GM19035 (cell line): ENCODE measurements around the gene MAN1C1.
"Not testable (repeated sequence)": the region's sequence is repeated elsewhere in the genome, so short reads cannot be mapped to it uniquely, and the experiment has no call there.

Source experiments
- ATAC-seq: cut with Tn5 transposase; IDR thresholded peaks from one replicate; pipeline ENCODE4 v1.9.1; 2021; ENCODE audit not compliant: unreplicated experiment

The MAN1C1 gene

DNA sequence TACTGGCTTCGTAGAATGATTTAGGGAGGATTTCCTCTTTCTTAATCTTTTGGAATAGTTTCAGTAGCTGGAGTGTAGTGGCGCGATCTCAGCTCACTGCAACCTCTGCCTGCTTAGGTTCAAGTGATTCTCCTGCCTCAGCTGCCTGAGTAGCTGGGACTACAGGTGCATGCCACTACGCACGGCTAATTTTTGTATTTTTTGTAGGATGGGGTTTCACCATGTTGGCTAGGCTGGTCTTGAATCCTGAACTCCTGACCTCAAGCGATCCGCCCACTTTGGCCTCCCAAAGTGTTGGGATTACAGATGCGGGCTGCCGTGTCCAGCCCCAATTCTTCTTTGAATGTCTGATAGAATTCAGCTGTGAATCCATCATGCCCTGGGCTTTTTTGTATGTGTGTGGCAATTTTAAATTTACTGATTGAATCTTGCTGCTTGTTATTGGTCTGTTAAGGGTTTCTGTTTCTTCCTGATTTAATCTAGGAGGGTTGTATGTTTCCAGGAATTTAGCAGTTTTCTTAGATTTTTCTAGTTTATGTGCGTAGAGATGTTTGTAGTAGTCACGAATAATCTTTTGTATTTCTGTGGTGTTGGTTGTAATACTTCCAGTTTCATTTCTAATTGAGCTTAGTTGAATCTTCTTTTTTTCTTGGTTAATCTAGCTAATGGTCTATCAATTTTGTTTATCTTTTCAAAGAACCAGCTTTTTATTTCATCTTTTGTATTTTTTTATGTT, 15.3 kb downstream of the MAN1C1 start:
- ATAC-seq, result no peak

- ATAC-seq, result no peak
Measured at GRCh38 chr1:25634066-25634465, 17.5 kb downstream of the MAN1C1 start.

DNA sequence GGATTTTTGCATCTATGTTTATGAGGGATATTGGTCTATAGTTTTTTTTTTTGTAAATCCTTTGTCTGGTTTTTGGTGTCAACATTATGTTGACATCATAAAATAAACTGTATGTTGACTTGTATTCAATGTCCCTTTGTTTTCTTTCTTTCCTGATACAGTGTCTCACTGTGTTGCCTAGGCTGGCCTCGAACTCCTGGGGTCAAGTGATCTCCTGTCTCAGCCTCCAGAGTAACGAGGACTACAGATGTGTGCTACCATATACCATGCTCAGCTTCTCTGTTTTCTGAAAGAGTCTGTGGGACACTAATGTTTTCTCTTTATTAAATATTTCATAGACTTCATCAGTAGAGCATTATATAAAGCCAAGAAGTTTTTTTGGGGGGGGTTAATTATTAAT, 18.3 kb downstream of the MAN1C1 start:
- ATAC-seq, result no peak

GRCh38 chr1:25636141-25636540, 19.6 kb downstream of the MAN1C1 start:
- not testable (repeated sequence) for ATAC-seq

DNA sequence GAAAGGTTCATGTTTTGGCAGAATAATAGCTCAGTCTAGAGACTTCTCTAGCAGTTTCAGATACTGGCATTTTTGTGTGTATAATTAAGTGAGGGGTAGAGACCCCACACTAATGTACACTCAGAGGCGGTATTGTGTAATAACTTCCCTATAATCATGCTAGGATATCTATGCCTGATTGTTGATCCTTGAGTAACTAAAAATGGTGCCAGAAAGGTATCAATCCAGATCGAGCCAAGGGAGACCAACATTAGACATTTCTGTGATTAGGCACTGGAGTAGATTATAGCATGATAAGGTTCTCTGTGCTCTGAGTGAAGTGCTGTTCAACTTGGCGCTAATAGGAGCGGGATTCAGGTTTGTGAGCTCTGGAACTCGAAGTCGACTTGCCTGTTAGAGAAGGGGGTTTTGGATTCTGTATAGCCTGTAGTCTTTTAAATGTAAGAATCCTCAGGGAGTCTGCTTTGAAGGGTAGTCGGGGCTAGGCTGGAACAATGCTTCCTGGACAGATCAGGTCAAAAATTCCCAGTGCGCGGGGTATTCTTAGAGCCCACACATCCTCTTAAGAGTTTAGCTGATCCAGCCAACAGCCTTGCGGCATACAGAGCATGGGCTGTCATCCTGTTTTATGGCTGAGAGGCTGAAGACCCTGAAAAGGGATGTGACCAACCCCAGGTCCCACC, 24.2 kb downstream of the MAN1C1 start:
- ATAC-seq, result no peak

GRCh38 chr1:25641329-25641725, 24.7 kb downstream of the MAN1C1 start:
- no peak for ATAC-seq

GRCh38 chr1:25641931-25642573, 25.5 kb downstream of the MAN1C1 start:
- ATAC-seq, result no peak

DNA sequence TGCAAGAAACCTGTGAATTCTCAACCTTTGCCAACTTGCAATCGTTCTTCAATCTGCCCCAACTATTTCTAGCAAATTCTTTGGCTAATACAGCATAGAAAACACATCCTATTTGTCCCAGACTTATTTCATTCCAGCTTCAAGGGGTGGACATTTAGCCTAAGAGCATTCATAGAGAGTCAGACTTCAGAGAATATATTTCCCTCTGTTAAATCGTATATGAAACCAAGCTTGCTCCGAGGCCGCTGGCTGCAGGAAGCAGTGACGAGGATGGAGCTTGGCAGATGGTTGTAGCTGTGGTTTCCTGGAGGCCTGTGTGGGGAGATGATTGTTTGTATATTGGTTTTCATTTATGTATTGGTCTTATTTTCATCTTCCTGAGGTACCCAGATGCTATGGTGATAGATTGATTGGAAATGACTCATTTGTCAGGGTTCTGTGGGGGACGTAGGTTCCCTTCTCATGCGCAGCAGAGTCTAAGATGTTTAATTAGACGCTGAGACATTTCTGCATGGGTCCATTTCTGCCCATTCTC, 26.1 kb downstream of the MAN1C1 start:
- ATAC-seq, result no peak

GRCh38 chr1:25643929-25644328, 27.3 kb downstream of the MAN1C1 start:
- no peak for ATAC-seq

DNA sequence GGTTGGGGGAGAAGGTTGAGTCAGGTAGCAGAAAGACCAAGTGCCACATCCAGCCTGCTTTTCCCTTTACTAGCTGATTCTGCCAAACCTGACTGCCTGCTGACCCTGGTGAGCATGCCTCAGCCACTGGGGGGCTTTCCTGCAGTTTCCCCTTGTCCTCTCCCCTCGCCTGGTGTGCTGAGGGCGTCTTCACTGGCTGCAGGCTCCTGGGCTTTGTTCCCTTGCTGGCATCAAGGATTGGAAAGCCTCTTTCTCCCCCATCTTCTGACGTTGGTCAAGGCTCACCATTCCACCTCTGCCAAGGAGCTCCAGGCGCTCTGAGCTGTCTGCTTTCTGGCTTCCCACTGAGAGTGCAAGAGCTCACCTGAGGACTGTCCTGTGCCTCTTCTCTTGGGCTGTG, 28.4 kb downstream of the MAN1C1 start:
- no peak for ATAC-seq

DNA sequence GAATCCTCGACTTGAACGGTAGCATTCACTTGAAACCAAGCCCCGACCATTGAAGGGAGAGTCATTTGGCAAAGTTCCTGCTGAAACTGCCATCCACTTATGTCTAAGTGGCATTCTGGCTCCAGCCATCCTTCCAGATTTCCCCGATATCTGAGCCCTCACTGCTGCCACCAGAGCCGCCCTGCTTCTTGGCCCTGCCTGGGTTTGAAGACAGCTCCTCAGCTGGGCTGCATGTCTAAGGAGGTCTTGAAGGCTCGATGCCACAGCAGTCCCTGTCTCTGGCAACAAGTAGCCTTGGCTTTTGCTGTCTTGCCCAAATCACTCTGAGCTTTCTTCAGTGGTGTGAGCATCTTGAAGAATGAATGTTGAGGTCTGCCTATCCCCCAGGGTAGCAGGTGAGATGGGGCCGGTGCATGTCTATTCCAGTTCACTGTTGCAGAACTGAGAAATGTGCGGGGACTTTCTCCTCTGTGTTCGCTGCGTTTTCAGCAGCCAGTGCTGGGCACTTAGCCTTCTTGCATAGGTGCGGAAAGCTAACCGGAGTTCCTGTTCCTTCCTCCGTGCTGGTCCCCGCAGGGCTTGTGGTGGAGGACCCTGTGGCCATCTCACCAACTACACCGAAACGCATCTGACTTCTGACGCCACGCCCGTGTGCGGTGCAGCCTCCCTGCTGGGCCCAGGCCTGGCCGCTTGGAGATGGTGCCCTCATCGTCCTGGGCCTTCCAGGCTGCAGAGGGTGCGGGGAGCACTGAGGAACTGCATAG, 29.2 kb downstream of the MAN1C1 start:
- ATAC-seq, result no peak

GRCh38 chr1:25647106-25647505, 30.5 kb downstream of the MAN1C1 start:
- no peak for ATAC-seq

DNA sequence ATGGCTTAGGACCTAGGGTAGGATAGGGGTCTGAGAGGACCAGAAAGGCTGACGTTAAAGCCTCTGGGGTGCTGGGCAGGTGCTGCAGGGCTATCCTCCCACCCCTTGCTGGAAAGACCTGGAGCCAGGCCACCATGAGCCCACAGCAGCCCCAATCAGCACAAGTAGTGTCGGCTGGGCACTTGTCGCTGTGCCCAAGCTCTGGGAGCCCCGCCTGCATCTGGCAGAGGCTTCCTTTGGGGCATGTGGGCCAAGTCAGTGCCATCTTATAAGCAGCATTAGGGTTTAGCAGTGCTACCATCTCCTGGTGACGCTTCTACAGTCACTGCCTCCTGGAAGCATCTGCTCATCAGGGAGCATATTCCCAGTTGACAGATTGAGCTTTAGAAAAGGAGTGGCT, 31.3 kb downstream of the MAN1C1 start:
- no peak for ATAC-seq

GRCh38 chr1:25648681-25649440, 32.3 kb downstream of the MAN1C1 start:
- ATAC-seq, result no peak

DNA sequence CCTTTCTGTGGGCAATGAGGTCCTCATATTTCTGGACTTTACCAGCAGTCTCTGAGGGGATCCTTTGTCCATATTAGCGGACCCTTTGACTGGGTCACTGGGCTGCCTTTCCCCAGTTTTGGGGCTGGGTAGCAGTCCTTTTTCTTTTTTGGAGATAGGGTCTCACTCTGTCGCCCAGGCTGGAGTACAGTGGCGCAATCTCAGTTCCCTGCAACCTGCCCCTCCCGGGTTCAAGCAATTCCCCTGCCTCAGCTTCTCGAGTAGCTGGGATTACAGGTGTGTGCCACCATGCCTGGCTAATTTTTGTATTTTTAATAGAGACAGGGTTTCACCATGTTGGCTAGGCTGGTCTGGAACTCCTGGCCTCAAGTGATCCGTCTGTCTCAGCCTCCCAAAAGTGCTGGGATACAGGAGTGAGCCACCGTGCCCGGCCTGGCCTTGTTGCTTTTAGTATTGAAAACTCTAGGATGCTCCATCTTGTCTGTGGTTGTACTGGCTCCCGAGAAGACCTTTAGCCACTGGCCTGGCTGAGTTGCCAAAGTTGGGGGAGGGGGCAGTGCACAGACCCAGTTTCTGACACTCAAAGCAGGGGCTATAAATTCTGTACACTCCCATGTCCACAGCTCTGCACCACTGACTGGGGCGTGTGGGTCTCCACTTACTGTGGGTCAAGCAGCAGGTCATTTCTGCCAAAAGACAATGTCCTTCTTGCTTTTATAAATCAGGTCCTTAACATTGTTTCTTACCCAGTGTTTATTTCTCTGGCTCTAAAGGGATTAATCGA, 33.1 kb downstream of the MAN1C1 start:
- no peak for ATAC-seq

GRCh38 chr1:25650289-25650576, 33.6 kb downstream of the MAN1C1 start:
- no peak for ATAC-seq

DNA sequence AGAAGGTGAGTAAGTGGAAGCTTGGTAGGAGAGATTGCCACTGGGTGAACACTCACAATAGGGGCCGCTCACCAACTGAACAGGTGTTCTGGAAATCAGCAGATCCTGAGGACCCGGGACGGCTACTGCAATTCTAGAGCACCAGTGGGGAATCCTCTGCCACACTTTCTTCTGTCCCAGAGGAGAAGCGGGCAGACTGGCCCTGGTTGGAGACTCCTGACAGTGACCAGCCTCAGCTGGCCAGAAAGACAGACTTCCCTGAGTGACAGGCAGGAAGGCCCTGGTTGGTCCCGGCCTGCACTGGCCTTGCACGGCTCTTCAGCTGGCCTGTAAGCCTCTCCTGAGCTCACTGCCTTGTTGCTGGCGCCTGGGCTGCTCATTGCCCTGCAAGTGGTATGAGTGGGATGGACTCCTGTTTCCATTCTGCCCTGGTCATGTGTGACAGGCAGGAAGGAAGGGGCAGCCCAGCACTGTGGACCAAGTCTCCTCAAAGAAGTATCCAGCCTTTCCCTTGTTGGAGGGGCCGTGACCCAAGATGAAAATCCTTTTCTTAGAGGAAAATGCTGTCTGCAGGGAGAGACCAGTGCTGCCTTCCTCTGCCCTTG, 34.5 kb downstream of the MAN1C1 start:
- ATAC-seq, result no peak

- ATAC-seq, result no peak
Measured at GRCh38 chr1:25651824-25652741, 35.5 kb downstream of the MAN1C1 start.
